ENCODE results near the gene LRP1.

Gene LRP1

DNA sequence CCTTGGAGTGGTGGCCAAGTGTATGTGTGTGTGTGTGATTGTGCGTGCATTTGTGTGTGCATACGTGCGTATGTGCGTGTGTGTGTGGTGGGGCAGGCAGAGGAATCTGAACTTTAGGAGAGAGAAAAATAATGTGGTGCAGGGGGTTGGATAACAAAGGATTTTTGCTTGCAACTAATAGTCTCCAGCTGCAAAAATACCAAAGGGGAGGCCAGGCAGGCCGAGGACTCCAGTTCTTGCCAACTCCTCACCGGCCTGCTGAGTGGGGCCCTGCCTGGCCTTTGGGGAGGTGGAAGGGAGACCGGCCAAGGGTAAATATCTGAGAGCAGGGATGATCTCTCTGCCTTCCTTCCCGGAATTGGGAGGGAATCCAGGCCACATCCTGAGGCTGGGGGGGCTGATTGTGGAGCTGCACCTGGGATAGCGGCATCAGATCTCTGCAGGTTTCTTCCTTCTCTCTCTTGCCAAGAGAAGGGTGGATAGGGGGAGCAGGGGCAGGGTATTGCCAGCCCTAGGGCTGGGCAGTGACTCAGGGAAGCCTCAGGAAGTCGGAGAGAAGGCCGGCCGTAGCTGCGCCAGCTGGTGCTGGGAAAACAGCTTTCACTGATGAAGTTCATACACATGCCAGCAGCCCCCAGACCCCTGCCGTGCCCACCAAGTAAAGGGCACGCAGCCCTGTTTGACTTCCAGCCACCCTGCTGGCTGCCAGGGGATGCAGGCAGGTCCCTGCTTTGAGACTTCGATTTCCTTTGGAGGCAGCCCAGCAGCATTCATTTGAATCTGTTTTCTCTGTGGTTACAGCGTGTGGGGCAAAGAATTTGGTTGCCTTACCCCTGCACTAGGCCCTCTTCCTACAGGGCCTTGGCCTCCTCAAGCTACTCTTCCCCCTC, 23.7 kb downstream of the LRP1 start:
- no peak for TF ChIP-seq FOXP2 (optimal IDR thresholded peaks at IDR 0.05; ENCODE audit: borderline replicate concordance, extremely low read depth, extremely low read length, insufficient read depth)
- TF ChIP-seq, protein P1, sequence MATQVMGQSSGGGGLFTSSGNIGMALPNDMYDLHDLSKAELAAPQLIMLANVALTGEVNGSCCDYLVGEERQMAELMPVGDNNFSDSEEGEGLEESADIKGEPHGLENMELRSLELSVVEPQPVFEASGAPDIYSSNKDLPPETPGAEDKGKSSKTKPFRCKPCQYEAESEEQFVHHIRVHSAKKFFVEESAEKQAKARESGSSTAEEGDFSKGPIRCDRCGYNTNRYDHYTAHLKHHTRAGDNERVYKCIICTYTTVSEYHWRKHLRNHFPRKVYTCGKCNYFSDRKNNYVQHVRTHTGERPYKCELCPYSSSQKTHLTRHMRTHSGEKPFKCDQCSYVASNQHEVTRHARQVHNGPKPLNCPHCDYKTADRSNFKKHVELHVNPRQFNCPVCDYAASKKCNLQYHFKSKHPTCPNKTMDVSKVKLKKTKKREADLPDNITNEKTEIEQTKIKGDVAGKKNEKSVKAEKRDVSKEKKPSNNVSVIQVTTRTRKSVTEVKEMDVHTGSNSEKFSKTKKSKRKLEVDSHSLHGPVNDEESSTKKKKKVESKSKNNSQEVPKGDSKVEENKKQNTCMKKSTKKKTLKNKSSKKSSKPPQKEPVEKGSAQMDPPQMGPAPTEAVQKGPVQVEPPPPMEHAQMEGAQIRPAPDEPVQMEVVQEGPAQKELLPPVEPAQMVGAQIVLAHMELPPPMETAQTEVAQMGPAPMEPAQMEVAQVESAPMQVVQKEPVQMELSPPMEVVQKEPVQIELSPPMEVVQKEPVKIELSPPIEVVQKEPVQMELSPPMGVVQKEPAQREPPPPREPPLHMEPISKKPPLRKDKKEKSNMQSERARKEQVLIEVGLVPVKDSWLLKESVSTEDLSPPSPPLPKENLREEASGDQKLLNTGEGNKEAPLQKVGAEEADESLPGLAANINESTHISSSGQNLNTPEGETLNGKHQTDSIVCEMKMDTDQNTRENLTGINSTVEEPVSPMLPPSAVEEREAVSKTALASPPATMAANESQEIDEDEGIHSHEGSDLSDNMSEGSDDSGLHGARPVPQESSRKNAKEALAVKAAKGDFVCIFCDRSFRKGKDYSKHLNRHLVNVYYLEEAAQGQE (IDR thresholded peaks at IDR 0.05; ENCODE audit: insufficient read depth in 1 of 2, low read depth in 2 of 2, low read length in 2 of 2) = no peak
- TF ChIP-seq SIN3A (IDR thresholded peaks at IDR 0.05; ENCODE audit: borderline replicate concordance, insufficient read depth, low read length) = no peak
- TF ChIP-seq TAF1 (IDR thresholded peaks at IDR 0.05; ENCODE audit: borderline replicate concordance, insufficient read depth, low read length) = no peak
- no peak for TF ChIP-seq POLR2AphosphoS5 (IDR thresholded peaks at IDR 0.05; ENCODE audit: low read depth, low read length)

DNA sequence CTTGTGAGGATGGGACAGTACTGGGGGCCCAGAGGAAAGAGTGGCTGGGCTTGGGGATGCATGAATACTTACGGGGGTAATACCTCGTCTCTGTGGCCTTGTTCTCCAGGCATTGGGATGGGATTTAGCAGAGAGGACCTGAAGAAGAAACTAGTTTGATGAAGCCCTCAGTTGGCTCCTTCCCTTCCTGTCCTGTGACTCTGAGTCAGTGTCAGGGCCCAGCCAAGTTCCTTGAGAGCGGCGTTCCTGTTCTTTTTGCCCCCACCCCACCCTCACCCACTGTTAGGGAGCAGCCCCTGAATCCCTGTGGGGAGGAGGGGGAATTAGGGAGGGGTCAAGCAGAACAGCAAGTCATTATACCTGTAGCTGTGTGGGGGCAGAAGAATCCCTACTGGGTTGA, 24.4 kb downstream of the LRP1 start:
- TF ChIP-seq, protein P1 (IDR thresholded peaks at IDR 0.05; ENCODE audit: insufficient read depth in 1 of 2, low read depth in 2 of 2, low read length in 2 of 2) = no peak
- no peak for TF ChIP-seq FOXP2 (optimal IDR thresholded peaks at IDR 0.05; ENCODE audit: borderline replicate concordance, extremely low read depth, extremely low read length, insufficient read depth)
- TF ChIP-seq TAF1 (IDR thresholded peaks at IDR 0.05; ENCODE audit: borderline replicate concordance, insufficient read depth, low read length) = no peak
- TF ChIP-seq POLR2AphosphoS5 (IDR thresholded peaks at IDR 0.05; ENCODE audit: low read depth, low read length) = no peak
- no peak for TF ChIP-seq SIN3A (IDR thresholded peaks at IDR 0.05; ENCODE audit: borderline replicate concordance, insufficient read depth, low read length)

DNA sequence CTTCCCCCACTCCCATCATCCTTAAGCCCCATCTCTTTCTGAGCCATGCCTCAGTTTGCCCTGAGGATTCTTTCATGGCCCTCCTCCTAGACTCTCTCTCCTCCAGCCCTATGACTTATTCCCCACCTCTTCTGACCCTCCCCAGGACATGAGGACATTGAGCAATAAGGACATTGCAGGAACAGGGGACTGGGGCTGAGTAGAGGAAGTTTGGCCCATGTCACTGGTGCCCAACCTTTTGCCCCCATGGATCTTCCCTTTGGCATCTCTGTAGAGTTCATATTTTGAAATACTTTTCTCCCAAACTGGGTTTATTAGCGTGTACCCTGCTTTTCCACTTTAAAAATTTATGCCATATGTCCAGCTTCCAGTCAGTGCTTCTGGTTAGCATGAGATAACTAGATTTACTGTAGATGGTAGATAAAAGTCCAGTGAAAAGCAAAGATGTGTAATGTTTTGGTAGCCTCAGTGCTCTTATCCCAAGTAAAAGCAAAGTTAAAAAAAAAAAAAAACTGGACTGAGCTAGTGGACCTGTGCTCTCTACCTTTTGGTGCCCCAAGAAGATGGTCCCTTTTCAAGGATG, 25.2 kb downstream of the LRP1 start:
- no peak for TF ChIP-seq POLR2AphosphoS5 (IDR thresholded peaks at IDR 0.05; ENCODE audit: low read depth, low read length)

GRCh38 chr12:57154076-57154475, 25.8 kb downstream of the LRP1 start:
- TF ChIP-seq, protein P1 (IDR thresholded peaks at IDR 0.05; ENCODE audit: insufficient read depth in 1 of 2, low read depth in 2 of 2, low read length in 2 of 2) = no peak
- TF ChIP-seq SIN3A (IDR thresholded peaks at IDR 0.05; ENCODE audit: borderline replicate concordance, insufficient read depth, low read length) (no peak), FOXP2 (optimal IDR thresholded peaks at IDR 0.05; ENCODE audit: borderline replicate concordance, extremely low read depth, extremely low read length, insufficient read depth) (no peak), POLR2AphosphoS5 (IDR thresholded peaks at IDR 0.05; ENCODE audit: low read depth, low read length) (no peak), TAF1 (IDR thresholded peaks at IDR 0.05; ENCODE audit: borderline replicate concordance, insufficient read depth, low read length) (no peak)

DNA sequence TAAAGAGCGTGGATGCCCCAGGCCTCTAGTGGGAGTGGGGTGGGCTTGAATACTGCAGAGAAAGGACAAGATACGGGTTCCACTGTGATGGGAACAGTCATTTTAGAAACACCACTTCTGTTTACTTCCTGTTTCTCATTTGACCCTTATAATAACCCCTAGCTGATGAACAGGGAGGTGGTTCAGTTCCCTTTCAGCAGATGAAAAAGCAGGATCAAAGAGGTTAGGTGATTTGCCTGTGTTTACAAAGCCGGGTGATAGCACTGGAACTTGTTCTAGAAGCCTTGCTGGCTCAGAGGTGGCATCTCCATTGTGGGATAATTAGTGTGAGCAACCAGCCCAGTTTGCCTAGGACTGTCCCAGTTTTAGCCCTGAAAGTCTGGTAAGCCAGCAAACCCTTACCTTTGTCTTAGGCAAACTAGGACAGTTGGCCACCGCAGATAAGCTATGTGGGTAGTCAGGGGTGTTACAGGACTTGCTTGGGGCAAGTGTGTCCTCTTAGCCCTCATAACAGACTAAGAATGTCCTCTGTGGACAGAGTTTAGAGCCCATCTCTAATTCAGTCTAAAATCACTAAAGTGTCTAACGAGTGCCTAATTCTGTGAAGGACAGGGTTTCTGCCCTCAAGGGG, 26.6 kb downstream of the LRP1 start:
- TF ChIP-seq, protein P1 (IDR thresholded peaks at IDR 0.05; ENCODE audit: insufficient read depth in 1 of 2, low read depth in 2 of 2, low read length in 2 of 2) = no peak
- TF ChIP-seq SIN3A (IDR thresholded peaks at IDR 0.05; ENCODE audit: borderline replicate concordance, insufficient read depth, low read length) = no peak
- TF ChIP-seq FOXP2 (optimal IDR thresholded peaks at IDR 0.05; ENCODE audit: borderline replicate concordance, extremely low read depth, extremely low read length, insufficient read depth) = no peak
- no peak for TF ChIP-seq POLR2AphosphoS5 (IDR thresholded peaks at IDR 0.05; ENCODE audit: low read depth, low read length)
- TF ChIP-seq TAF1 (IDR thresholded peaks at IDR 0.05; ENCODE audit: borderline replicate concordance, insufficient read depth, low read length) = no peak

All from PFSK-1 (cell line).